Astrocyte of the spinal cord (primary cell): ENCODE measurements around the gene CEP44.
A peak's percentile ranks its signal among the peaks of the same experiment; 100 is the strongest.

Experiments
- DNase-seq: peaks from one replicate; pipeline ENCODE4 v3.0.0; 2011; ENCODE audit warnings: low read depth, low spot score
- H3K4me3 ChIP-seq: 2 replicates; pipeline ENCODE4 v1.5.1; 2011; ENCODE audit warnings: low read depth, mild to moderate bottlenecking, low read length, moderate library complexity
- in situ Hi-C: cut with HindIII; loops from 2 replicates; pipeline ENCODE4 v1.10.0; 2017; ENCODE audit warnings: low sequenced_read_pairs
- TF ChIP-seq, protein P1 (sequence below): IDR thresholded peaks from 2 replicates; pipeline ENCODE4 v1.5.1; 2012; ENCODE audit warnings: low read depth, mild to moderate bottlenecking, low read length, inconsistent platforms

CEP44 gene

DNA sequence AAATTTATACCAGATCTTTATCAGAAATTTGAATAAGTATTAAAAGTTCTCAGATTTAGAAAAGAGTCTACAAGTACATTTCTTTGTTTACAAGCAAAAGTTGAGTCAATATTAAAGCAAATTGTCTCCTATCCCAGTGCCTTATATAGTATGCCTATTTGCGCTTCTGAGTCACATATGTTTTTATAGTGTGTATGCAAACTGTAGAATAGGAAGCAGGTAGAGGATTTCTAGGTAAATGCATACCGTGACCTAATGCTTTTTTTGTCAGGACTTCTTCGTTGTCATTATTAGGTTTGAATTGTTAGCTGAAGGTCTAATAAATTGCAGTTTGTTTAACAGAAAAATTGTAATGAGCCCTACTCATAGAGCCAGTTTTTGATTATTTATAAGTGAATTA, 22.2 kb downstream of the CEP44 start:
- TF ChIP-seq, protein P1, sequence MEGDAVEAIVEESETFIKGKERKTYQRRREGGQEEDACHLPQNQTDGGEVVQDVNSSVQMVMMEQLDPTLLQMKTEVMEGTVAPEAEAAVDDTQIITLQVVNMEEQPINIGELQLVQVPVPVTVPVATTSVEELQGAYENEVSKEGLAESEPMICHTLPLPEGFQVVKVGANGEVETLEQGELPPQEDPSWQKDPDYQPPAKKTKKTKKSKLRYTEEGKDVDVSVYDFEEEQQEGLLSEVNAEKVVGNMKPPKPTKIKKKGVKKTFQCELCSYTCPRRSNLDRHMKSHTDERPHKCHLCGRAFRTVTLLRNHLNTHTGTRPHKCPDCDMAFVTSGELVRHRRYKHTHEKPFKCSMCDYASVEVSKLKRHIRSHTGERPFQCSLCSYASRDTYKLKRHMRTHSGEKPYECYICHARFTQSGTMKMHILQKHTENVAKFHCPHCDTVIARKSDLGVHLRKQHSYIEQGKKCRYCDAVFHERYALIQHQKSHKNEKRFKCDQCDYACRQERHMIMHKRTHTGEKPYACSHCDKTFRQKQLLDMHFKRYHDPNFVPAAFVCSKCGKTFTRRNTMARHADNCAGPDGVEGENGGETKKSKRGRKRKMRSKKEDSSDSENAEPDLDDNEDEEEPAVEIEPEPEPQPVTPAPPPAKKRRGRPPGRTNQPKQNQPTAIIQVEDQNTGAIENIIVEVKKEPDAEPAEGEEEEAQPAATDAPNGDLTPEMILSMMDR: no peak
- no peak for DNase-seq
- in situ Hi-C loops: no loop called here
- no peak overlapping the region for H3K4me3 ChIP-seq

- no peak overlapping the region for H3K4me3 ChIP-seq
- in situ Hi-C loops: no loop called here
- no peak for DNase-seq
- TF ChIP-seq, protein P1: no peak
Measured at GRCh38 chr4:174307694-174308093, 24.0 kb downstream of the CEP44 start.

- TF ChIP-seq, protein P1: no peak
- no peak overlapping the region for H3K4me3 ChIP-seq
- in situ Hi-C loops: no loop called here
- no peak for DNase-seq
Measured at GRCh38 chr4:174312993-174313392, 29.3 kb downstream of the CEP44 start.

DNA sequence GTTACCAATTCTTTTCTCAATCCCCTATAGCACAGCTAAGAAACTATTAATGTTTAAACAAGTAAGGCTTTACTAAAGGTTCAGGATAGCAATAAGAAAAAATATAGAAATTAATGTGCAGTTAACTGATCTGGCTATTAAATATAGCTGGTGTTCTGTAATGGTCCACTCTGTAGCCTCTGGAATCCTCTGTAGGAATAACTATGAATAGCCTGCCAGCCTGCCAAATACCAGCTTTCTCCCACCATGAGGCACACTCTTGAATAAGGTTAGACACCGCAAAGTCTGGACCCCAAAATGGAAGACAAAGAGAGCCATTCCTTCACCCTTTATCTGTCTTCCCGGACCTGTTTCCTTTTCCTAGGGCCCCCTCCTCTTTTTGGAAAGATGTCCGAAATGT, 30.6 kb downstream of the CEP44 start:
- TF ChIP-seq, protein P1: no peak

GRCh38 chr4:174314770-174315169, 31.1 kb downstream of the CEP44 start:
- no peak overlapping the region for H3K4me3 ChIP-seq
- TF ChIP-seq, protein P1: no peak
- peak; percentile 61 for DNase-seq
- in situ Hi-C loops: no loop called here

More for the DNA sequence above, 30.6 kb downstream of the CEP44 start:
- in situ Hi-C loops: no loop called here
- no peak for DNase-seq
- H3K4me3 ChIP-seq: no peak overlapping the region

DNA sequence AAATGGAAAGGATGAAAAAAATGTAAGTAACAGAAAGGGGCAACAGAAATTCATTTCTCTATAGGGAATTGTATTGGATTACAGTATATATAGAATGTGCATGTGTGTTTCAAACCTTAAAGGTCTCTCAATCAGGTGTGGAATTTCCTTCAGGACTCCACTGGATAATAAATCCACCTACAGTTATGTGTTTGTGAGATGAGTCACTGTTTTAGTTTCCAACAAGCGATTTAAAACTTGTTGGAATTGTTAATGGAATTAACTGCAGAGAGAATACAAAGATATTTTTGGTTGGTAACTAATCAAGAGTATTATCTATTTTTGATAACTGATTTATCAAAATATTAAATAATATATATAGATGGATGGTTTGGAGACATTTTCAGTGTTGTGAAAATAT, 32.8 kb downstream of the CEP44 start:
- in situ Hi-C loops: no loop called here

GRCh38 chr4:174316954-174317353, 33.2 kb downstream of the CEP44 start:
- in situ Hi-C loops: no loop called here
- H3K4me3 ChIP-seq: no peak overlapping the region
- TF ChIP-seq, protein P1: no peak
- no peak for DNase-seq

More for the DNA sequence above, 32.8 kb downstream of the CEP44 start:
- no peak for DNase-seq
- TF ChIP-seq, protein P1: no peak
- H3K4me3 ChIP-seq: no peak overlapping the region
